GM12878 (cell line): ENCODE results near the gene MYCBP. TPM values are rescaled to one million over a fixed set of nuclear protein-coding genes. Genes with fewer than 3 reads are reported as not detected.
A peak's percentile ranks its signal among the peaks of the same experiment; 100 is the strongest.

Source experiments
- ATF7 ChIP-seq: fragments of 450-650 bp; IDR thresholded peaks from 2 replicates; pipeline ENCODE4 v1.6.1; 2016; ENCODE audit warnings: low read depth, mild to moderate bottlenecking
- BRCA1 ChIP-seq: IDR thresholded peaks from 2 replicates; pipeline ENCODE4 v1.6.1; 2011; ENCODE audit warnings: low read depth, low read length, improper control_type of control experiment
- CBX3 ChIP-seq: fragments of 200-600 bp; sonication (generic); IDR thresholded peaks from 2 replicates; pipeline ENCODE4 v1.6.1; 2016; ENCODE audit warnings: low read depth, borderline replicate concordance
- ETV6 ChIP-seq, 2 experiments: fragments of 450-650 bp in 1 of 2; IDR thresholded peaks in 1 of 2; conservative IDR thresholded peaks in 1 of 2; 2 replicates each; pipeline ENCODE4 v1.6.1; 2014; ENCODE audit warnings: antibody characterized with exemption in 1 of 2, borderline replicate concordance in 1 of 2, low read depth in 1 of 2, mild to moderate bottlenecking in 1 of 2, moderate library complexity in 1 of 2
- HDAC6 ChIP-seq: fragments of 200-600 bp; sonication (generic); IDR thresholded peaks from one replicate; pipeline ENCODE4 v1.8.0; 2017; ENCODE audit warnings: antibody characterized with exemption; ENCODE audit not compliant: unreplicated experiment
- NFYA ChIP-seq: IDR thresholded peaks from 2 replicates; pipeline ENCODE4 v1.6.1; 2011; ENCODE audit warnings: low read depth, mild to moderate bottlenecking, low read length, improper control_type of control experiment, borderline replicate concordance
- RBBP5 ChIP-seq: fragments of 200-600 bp; sonication (generic); conservative IDR thresholded peaks from 2 replicates; pipeline ENCODE4 v1.6.1; 2016
- SREBF1 ChIP-seq: IDR thresholded peaks from 2 replicates; pipeline ENCODE4 v1.6.1; 2012; ENCODE audit warnings: mild to moderate bottlenecking, low read length
- SUZ12 ChIP-seq: fragments of 200-600 bp; sonication (generic); IDR thresholded peaks from one replicate; pipeline ENCODE4 v1.6.1; 2018; ENCODE audit warnings: antibody characterized with exemption, mild to moderate bottlenecking; ENCODE audit not compliant: unreplicated experiment
- TCF7 ChIP-seq: IDR thresholded peaks from 2 replicates; pipeline ENCODE4 v1.6.1; 2014; ENCODE audit warnings: antibody characterized with exemption, borderline replicate concordance
- ZNF207 ChIP-seq: fragments of 450-650 bp; IDR thresholded peaks from 2 replicates; pipeline ENCODE4 v1.6.1; 2014; ENCODE audit warnings: antibody characterized with exemption, mild to moderate bottlenecking, borderline replicate concordance
- polyA plus RNA-seq, 11 experiments: library from polyadenylated mRNA; depleted of rRNA in 4 of 11; unstranded in 6 of 11; stranded (reverse) in 5 of 11; fragments of >200 nt; fragmentation: Nextera tagmentation in 4 of 11; fragmentation: Illumina TruSeq in 1 of 11; extraction: Ambion mirVana in 4 of 11; extraction: Trizol in 1 of 11; gene quantifications; 1 replicate in 1 of 11; 2 replicates in 10 of 11; pipeline versions ENCODE4 v1.2.1 to v1.2.3, GENCODE V29; 2011 to 2016; ENCODE audit warnings: inconsistent platforms in 2 of 11, missing spikeins in 2 of 11, low read depth in 1 of 11
- total RNA-seq, 4 experiments: library from RNA; depleted of rRNA in 3 of 4; stranded (reverse); fragments of >200 nt in 3 of 4; fragmentation: Illumina TruSeq in 1 of 4; extraction: Trizol in 1 of 4; gene quantifications; 2 replicates each; pipeline versions ENCODE4 v1.2.1 to v1.2.3, GENCODE V29; 2013 to 2021
- TF ChIP-seq, protein P1 (sequence below): fragments of 450-650 bp; IDR thresholded peaks from 2 replicates; pipeline ENCODE4 v1.6.1; 2016; ENCODE audit warnings: mild to moderate bottlenecking, moderate library complexity, borderline replicate concordance
- TF ChIP-seq, protein P2 (sequence below): fragments of 450-650 bp; formaldehyde crosslinking; IDR thresholded peaks from 2 replicates; pipeline ENCODE4 v1.5.0; 2022; ENCODE audit warnings: mild to moderate bottlenecking, missing genetic modification characterization
- TF ChIP-seq, protein P3 (sequence below): IDR thresholded peaks from 2 replicates; pipeline ENCODE4 v1.6.1; 2012; ENCODE audit warnings: low read depth, low read length, improper control_type of control experiment
- TF ChIP-seq, protein P4 (sequence below): fragments of 450-650 bp; IDR thresholded peaks from 2 replicates; pipeline ENCODE4 v1.6.1; 2016; ENCODE audit warnings: mild to moderate bottlenecking
- TF ChIP-seq, protein P5 (sequence below): fragments of 450-650 bp; IDR thresholded peaks from 2 replicates; pipeline ENCODE4 v1.6.1; 2017; ENCODE audit warnings: mild to moderate bottlenecking, low read depth, inconsistent platforms; ENCODE audit not compliant: poor library complexity, severe bottlenecking

The MYCBP gene
- total and polyA plus RNA-seq, 10 of the 15 experiments (the other 5 are each of a cell fraction or from before 2014, with no cell fraction given) = 26.1 to 210 (median 43.1) TPM

DNA sequence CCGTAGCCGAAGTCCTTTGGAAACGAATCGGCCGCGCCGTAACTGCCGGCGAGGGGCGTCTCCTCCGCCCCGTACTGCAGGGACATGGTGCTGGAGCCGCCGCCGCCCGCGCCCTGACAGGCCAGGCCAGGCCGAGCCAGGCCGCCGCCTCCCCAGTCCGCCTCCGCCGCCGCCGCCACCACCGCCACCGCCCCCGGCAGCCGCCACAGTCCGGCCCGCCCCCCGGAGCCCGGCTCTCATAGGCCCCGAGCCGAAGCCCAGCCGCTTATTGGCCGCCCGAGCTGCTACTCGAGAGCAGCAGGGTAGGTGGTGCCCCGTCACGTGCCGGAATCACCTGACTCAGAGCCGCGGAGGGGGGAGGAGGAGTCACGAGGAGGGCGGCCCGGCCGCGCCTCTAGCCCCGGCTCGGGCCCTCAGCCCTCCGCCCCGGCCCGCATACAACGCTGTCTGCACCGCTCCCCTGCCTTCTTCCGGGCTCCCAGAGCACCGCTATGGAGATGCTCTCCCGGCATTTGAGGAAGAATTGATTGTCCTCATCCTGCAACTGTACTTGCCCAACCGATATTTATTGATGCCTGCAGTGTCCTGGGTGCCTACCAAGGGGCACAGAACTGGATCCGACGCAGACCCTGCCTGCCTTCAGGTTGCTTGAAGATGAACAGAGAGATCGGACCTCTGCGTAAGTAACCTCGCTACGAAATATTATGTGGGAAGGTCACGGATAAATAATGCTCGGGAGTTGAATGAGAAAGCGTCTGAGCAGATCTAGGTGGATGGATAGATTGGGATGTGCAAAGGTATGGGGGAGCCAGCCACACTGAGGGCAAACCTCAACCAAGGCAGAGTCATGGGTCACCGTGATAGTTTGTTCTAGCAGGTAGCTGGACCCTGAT, 13.3 kb downstream of the MYCBP start, which contains the start of gene RRAGC (continued):
- TF ChIP-seq CBX3 (no peak), BRCA1 (no peak), ATF7 (no peak), SUZ12 (no peak), HDAC6 (no peak), RBBP5 (no peak), NFYA (no peak), TCF7 (no peak), ETV6 (conservative IDR thresholded peaks at IDR 0.05 in 1 of 2, IDR thresholded peaks at IDR 0.05 in 1 of 2; ENCODE audit: borderline replicate concordance in 1 of 2, low read depth in 1 of 2) (no peak), SREBF1 (peak; percentile 73), ZNF207 (peak; percentile 30; the same call in 1 of the 2 replicates)
- TF ChIP-seq, protein P1, sequence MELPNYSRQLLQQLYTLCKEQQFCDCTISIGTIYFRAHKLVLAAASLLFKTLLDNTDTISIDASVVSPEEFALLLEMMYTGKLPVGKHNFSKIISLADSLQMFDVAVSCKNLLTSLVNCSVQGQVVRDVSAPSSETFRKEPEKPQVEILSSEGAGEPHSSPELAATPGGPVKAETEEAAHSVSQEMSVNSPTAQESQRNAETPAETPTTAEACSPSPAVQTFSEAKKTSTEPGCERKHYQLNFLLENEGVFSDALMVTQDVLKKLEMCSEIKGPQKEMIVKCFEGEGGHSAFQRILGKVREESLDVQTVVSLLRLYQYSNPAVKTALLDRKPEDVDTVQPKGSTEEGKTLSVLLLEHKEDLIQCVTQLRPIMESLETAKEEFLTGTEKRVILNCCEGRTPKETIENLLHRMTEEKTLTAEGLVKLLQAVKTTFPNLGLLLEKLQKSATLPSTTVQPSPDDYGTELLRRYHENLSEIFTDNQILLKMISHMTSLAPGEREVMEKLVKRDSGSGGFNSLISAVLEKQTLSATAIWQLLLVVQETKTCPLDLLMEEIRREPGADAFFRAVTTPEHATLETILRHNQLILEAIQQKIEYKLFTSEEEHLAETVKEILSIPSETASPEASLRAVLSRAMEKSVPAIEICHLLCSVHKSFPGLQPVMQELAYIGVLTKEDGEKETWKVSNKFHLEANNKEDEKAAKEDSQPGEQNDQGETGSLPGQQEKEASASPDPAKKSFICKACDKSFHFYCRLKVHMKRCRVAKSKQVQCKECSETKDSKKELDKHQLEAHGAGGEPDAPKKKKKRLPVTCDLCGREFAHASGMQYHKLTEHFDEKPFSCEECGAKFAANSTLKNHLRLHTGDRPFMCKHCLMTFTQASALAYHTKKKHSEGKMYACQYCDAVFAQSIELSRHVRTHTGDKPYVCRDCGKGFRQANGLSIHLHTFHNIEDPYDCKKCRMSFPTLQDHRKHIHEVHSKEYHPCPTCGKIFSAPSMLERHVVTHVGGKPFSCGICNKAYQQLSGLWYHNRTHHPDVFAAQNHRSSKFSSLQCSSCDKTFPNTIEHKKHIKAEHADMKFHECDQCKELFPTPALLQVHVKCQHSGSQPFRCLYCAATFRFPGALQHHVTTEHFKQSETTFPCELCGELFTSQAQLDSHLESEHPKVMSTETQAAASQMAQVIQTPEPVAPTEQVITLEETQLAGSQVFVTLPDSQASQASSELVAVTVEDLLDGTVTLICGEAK = peak; percentile 24; the same call in 1 of the 2 replicates
- TF ChIP-seq, protein P2, sequence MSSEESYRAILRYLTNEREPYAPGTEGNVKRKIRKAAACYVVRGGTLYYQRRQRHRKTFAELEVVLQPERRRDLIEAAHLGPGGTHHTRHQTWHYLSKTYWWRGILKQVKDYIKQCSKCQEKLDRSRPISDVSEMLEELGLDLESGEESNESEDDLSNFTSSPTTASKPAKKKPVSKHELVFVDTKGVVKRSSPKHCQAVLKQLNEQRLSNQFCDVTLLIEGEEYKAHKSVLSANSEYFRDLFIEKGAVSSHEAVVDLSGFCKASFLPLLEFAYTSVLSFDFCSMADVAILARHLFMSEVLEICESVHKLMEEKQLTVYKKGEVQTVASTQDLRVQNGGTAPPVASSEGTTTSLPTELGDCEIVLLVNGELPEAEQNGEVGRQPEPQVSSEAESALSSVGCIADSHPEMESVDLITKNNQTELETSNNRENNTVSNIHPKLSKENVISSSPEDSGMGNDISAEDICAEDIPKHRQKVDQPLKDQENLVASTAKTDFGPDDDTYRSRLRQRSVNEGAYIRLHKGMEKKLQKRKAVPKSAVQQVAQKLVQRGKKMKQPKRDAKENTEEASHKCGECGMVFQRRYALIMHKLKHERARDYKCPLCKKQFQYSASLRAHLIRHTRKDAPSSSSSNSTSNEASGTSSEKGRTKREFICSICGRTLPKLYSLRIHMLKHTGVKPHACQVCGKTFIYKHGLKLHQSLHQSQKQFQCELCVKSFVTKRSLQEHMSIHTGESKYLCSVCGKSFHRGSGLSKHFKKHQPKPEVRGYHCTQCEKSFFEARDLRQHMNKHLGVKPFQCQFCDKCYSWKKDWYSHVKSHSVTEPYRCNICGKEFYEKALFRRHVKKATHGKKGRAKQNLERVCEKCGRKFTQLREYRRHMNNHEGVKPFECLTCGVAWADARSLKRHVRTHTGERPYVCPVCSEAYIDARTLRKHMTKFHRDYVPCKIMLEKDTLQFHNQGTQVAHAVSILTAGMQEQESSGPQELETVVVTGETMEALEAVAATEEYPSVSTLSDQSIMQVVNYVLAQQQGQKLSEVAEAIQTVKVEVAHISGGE (CRISPR knock-in tag) = no peak
- TF ChIP-seq, protein P3, sequence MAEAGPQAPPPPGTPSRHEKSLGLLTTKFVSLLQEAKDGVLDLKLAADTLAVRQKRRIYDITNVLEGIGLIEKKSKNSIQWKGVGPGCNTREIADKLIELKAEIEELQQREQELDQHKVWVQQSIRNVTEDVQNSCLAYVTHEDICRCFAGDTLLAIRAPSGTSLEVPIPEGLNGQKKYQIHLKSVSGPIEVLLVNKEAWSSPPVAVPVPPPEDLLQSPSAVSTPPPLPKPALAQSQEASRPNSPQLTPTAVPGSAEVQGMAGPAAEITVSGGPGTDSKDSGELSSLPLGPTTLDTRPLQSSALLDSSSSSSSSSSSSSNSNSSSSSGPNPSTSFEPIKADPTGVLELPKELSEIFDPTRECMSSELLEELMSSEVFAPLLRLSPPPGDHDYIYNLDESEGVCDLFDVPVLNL = no peak
- TF ChIP-seq, protein P4, sequence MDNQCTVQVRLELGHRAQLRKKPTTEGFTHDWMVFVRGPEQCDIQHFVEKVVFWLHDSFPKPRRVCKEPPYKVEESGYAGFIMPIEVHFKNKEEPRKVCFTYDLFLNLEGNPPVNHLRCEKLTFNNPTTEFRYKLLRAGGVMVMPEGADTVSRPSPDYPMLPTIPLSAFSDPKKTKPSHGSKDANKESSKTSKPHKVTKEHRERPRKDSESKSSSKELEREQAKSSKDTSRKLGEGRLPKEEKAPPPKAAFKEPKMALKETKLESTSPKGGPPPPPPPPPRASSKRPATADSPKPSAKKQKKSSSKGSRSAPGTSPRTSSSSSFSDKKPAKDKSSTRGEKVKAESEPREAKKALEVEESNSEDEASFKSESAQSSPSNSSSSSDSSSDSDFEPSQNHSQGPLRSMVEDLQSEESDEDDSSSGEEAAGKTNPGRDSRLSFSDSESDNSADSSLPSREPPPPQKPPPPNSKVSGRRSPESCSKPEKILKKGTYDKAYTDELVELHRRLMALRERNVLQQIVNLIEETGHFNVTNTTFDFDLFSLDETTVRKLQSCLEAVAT = no peak
- TF ChIP-seq, protein P5, sequence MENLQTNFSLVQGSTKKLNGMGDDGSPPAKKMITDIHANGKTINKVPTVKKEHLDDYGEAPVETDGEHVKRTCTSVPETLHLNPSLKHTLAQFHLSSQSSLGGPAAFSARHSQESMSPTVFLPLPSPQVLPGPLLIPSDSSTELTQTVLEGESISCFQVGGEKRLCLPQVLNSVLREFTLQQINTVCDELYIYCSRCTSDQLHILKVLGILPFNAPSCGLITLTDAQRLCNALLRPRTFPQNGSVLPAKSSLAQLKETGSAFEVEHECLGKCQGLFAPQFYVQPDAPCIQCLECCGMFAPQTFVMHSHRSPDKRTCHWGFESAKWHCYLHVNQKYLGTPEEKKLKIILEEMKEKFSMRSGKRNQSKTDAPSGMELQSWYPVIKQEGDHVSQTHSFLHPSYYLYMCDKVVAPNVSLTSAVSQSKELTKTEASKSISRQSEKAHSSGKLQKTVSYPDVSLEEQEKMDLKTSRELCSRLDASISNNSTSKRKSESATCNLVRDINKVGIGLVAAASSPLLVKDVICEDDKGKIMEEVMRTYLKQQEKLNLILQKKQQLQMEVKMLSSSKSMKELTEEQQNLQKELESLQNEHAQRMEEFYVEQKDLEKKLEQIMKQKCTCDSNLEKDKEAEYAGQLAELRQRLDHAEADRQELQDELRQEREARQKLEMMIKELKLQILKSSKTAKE = no peak
